ENCODE data around the gene DPP4. TPM values are rescaled to one million over a fixed set of nuclear protein-coding genes. Genes with fewer than 3 reads are reported as not detected.

Gene DPP4
- total RNA-seq, 1 donor from 2014 or later: 0.82 TPM

GRCh38 chr2:162084536-162084935, 10.5 kb upstream of the DPP4 start:
- H3K27ac Mint-ChIP-seq (ENCODE audit: unreplicated experiment): no peak overlapping the region
- no peaks in the 10 kb centered on the region for H3K4me1 Mint-ChIP-seq
- H3K4me3 Mint-ChIP-seq: no peak overlapping the region
- DNase-seq (ENCODE audit: low read depth, low spot score): no peak
- H3K36me3 Mint-ChIP-seq (ENCODE audit: low read depth): no peaks in the 10 kb centered on the region
- H3K9me3 Mint-ChIP-seq: no peaks in the 10 kb centered on the region
- no peak for TF ChIP-seq CTCF (conservative IDR thresholded peaks at IDR 0.05)
- H3K27me3 Mint-ChIP-seq (ENCODE audit: low read depth): no peaks in the 10 kb centered on the region

- H3K9me3 Mint-ChIP-seq: peaks cover 3% of the 10 kb centered on the region
- no peak for DNase-seq (ENCODE audit: low read depth, low spot score)
- no peak overlapping the region for H3K4me3 Mint-ChIP-seq
- TF ChIP-seq CTCF (conservative IDR thresholded peaks at IDR 0.05): no peak
- H3K4me1 Mint-ChIP-seq: no peaks in the 10 kb centered on the region
- no peak overlapping the region for H3K27ac Mint-ChIP-seq (ENCODE audit: unreplicated experiment)
- no peaks in the 10 kb centered on the region for H3K27me3 Mint-ChIP-seq (ENCODE audit: low read depth)
- peaks cover 7% of the 10 kb centered on the region for H3K36me3 Mint-ChIP-seq (ENCODE audit: low read depth)
Observed at GRCh38 chr2:162082681-162083080, 8.7 kb upstream of the DPP4 start.

GRCh38 chr2:162082036-162082435, 8.0 kb upstream of the DPP4 start:
- no peak overlapping the region for H3K27ac Mint-ChIP-seq (ENCODE audit: unreplicated experiment)
- no peak overlapping the region for H3K4me3 Mint-ChIP-seq
- DNase-seq (ENCODE audit: low read depth, low spot score): no peak
- no peak for TF ChIP-seq CTCF (conservative IDR thresholded peaks at IDR 0.05)
- peaks cover 5% of the 10 kb centered on the region for H3K9me3 Mint-ChIP-seq
- peaks cover 7% of the 10 kb centered on the region for H3K36me3 Mint-ChIP-seq (ENCODE audit: low read depth)
- H3K4me1 Mint-ChIP-seq: no peaks in the 10 kb centered on the region
- H3K27me3 Mint-ChIP-seq (ENCODE audit: low read depth): no peaks in the 10 kb centered on the region

GRCh38 chr2:162079514-162079913, 5.5 kb upstream of the DPP4 start:
- Mint-ChIP-seq H3K4me1 (peaks cover 2% of the 10 kb centered on the region), H3K4me3 (no peak overlapping the region), H3K9me3 (peaks cover 5% of the 10 kb centered on the region), H3K27me3 (ENCODE audit: low read depth) (peaks cover 19% of the 10 kb centered on the region), H3K27ac (ENCODE audit: unreplicated experiment) (no peak overlapping the region), H3K36me3 (ENCODE audit: low read depth) (peaks cover 7% of the 10 kb centered on the region)
- no peak for TF ChIP-seq CTCF (conservative IDR thresholded peaks at IDR 0.05)
- no peak for DNase-seq (ENCODE audit: low read depth, low spot score)

- Mint-ChIP-seq H3K4me1 (peaks cover 23% of the 10 kb centered on the region), H3K4me3 (peak overlapping the region; percentile 42), H3K36me3 (ENCODE audit: low read depth) (peaks cover 7% of the 10 kb centered on the region), H3K27ac (ENCODE audit: unreplicated experiment) (no peak overlapping the region), H3K9me3 (peaks cover 5% of the 10 kb centered on the region), H3K27me3 (ENCODE audit: low read depth) (peaks cover 42% of the 10 kb centered on the region)
- TF ChIP-seq CTCF (conservative IDR thresholded peaks at IDR 0.05): no peak
- DNase-seq (ENCODE audit: low read depth, low spot score): no peak
Observed at GRCh38 chr2:162075689-162076132, 1.7 kb upstream of the DPP4 start.

Data from neural crest cell (in vitro differentiated cells).